ENCODE data around the gene CDCA3.

The CDCA3 gene

GRCh38 chr12:6852651-6853354 is 1.7 kb upstream of the CDCA3 start:
- peak; percentile 68 for DNase-seq

DNA sequence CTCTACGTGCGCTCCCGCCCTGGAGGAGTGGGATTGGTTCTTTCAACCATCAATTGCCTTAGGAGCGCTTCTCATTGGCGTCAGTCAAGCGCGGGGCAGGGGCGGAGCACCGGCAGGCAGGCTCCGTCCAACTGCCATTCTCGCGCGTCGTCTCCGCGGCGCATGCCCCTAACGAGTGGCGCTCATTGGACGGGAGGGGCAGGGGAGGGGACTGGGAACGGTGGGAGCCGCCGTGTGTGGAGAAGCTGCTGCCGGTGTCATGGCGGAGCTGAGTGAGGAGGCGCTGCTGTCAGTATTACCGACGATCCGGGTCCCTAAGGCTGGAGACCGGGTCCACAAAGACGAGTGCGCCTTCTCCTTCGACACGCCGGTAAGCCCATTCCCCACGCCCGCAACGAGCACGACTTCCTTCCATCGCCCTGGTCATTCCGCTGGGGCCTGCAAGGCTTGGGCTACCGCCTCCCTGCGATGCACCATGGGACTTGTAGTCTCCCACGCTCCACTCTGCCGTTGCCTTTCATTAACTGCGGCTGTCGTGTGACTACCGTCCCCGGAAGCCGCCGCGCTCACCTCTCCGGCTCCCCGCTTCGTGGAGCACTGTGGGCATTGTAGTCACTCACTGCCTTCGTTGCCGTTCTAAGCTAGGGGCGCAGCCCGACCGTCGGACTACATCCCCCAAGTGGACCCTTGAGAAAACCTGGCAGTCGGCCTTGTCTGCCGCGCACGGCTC is 1.0 kb upstream of the CDCA3 start, which contains the start of gene USP5:
TSS of gene USP5 (plus strand) at position 230 of the 730 bp plus-strand sequence. CDS start at position 260, 30 bp downstream.
- peak; percentile 100 for DNase-seq

DNA sequence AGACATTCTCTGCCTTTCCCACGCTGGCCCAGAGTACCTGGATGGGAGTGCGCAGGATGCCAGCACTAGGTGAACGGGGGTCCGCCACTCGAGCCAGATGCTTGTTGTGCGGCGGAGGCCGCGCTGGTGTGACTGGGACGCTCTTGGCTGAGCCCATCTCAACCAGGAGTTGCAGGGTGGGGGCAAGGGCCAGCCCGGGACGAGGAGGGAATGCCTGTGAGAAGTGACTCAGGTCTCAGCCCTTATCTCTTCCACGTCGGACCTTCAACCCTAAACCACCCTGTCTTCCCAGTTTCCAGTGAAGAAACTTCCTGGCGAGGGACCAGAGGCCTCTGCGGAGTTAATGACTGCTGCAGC is 312 bp downstream of the CDCA3 start:
- DNase-seq: no peak

DNA sequence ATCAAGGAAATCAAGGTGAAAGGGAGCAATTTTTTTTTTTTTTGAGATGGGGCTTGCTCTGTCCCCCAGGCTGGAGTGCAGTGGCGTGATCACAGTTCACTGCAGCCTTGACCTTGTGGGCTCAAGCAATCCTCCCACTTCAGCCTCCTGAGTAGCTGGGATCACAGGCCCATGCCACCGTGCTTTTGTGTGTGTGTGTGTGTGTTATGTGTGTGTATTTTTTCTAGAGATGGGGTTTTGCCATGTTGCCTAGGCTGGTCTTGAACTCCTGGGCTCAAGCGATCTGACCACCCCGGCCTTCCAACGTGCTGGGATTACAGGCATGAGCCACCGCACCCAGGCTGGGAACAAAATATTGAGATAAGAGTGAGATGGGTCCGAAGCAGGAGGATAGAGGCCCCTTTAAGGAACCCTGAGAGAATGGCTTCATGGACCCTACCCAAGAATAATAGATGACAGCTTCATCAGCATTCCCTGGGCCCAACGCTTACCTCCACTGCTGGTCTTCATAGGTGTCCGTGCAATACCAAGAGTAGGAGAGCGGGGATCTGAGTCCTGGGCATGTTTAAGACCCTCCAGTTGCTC is 1.0 kb downstream of the CDCA3 start:
- DNase-seq: no peak

DNA sequence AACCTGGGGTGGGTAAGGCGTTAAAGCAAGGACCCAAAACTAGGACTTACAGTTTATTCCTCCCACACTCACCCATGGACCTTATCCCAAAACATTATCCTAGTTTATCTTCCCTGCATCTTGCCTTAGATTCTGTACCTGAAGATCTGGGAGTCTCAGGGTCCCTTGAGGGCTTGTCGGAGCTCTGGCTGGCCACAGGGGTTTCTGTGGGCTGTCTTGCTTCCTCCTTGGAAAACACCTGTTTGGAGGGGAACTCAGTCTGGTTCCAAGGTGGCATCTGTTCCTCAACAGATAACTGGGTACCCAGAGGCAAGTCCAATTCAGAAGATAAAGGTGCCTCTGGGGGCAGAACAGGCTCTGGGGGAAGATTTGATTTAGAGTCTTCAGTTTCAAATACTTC is 1.7 kb downstream of the CDCA3 start:
- DNase-seq: no peak

- DNase-seq: no peak
These were observed 3.4 kb downstream of the CDCA3 start for GRCh38 chr12:6847676-6848075.

DNA sequence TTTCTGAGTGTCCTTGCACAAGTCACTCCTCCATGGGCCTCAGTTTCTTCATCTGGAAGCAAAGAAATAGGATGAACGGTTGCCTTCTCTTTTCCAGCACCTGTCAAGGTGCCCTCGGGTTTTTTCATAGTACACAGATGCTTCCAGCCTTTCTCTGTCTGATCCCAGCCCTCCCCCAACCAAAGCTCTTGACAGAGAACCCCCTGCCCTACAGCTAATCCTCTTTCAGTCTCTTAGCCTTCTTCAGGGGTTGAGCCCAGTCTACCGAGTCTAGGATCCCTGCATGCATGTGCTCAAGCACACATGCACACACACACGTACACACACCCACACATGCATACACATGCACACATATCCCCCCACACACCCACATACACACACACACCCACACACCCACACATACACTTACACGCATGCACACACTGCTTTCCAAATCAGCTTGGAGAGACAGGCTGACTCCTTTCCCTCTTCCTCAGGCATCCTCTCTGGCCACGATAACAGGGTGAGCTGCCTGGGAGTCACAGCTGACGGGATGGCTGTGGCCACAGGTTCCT is 4.7 kb downstream of the CDCA3 start:
- DNase-seq: no peak

DNA sequence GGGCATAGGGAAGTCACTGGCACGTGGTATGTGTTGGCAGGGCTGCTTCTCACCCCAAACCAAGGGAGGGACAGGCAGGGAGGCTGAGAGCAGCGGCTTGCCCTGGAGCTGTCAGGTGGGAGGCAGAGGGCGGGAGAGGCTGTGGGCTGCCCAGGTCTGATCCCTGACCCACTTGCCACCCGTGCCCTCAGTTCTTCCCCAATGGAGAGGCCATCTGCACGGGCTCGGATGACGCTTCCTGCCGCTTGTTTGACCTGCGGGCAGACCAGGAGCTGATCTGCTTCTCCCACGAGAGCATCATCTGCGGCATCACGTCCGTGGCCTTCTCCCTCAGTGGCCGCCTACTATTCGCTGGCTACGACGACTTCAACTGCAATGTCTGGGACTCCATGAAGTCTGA is 5.7 kb downstream of the CDCA3 start:
- no peak for DNase-seq

DNA sequence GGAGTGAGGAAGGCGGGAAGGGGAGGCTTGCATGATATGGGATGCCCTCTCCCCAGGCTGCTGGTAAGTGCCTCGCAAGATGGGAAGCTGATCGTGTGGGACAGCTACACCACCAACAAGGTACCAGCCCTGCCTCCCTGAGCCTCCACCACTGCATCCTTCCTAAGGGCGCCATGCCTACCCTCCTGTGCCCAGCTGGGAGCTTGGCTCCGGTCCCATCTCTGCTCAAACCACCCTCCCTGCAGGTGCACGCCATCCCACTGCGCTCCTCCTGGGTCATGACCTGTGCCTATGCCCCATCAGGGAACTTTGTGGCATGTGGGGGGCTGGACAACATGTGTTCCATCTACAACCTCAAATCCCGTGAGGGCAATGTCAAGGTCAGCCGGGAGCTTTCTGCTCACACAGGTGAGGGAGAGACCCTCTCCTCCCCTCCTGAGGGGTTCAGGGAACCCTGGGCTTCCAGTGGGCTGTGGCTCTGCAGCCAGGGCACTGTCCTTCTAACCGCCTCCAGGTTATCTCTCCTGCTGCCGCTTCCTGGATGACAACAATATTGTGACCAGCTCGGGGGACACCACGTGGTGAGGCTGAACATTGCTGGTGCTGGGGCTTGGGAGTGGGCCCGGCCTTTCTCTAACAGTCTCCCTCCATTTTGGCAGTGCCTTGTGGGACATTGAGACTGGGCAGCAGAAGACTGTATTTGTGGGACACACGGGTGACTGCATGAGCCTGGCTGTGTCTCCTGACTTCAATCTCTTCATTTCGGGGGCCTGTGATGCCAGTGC is 7.8 kb downstream of the CDCA3 start:
- DNase-seq: no peak

DNA sequence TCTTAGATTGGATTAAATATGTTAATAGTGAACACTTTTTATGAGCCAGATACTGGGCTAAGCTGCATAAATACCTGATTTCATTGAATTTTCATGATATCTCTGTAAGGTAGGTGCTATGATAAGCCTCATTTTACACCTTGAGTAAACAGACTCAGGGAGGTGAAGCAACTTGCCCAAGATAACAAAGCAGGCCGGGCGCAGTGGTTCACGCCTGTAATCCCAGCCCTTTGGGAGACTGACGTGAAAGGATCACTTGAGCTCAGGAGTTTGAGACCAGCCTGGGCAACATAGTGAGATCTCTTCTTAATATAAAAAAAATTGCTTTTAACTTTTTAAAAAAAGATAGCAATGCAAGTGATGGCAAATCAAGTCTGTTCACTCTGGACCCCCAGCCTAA is 9.0 kb downstream of the CDCA3 start:
- DNase-seq: no peak

DNA sequence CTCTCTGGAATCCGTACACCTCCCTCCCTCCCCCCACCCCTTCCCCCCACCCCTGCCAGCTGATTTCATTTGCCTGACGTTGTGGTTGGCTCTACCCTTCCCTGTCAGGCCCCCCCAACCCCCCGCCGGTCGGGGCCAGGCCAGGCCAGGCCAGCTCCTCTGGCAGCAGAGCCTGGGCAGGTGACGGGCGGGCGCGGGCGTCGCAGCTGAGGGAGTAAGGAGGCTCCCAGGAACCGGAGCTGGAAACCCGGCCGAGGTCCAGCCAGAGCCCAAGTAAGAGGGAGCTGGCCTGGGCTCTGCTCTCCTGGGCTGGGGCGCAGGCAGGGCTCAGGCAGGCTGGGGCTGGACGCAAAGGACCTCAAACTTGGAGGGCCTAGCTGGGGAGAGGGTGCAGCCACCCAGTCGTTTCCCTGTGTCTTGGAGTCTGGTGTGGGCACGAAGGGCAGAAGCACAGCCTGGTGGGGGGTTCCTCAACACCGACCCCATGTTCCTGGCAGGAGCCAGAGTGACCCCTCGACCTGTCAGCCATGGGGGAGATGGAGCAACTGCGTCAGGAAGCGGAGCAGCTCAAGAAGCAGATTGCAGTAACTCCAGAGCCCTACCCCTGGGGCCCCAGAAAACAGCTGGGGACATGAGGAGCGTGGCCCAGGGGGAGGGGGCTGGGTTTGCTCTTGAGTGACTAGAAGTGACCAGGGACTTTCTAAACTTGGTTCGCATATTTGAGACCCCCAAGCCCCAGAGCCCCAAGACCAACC is 10.1 kb downstream of the CDCA3 start, which contains the start of gene GNB3:
TSS of gene GNB3 (plus strand) at position 165 of the 755 bp plus-strand sequence. CDS start at position 528, 363 bp downstream.
- DNase-seq: no peak

DNA sequence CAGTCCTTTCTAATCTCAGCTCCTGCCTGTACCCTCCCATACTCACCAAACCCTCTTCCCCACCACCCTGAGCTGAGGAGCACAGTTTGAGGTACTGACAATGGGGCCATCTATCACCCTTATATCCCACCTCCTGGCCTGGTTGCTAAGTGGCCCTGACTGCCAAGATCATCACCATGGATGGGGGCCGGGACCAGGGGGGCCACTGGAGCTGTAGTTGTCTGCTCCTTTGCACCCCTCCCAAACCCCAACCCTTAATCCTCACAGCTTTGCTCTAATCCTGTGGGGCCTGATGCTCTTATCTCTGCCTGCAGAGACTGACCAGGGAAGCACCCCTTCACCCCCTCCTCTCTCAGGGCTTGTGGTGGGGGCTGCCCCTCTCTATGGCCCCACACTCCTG is 10.8 kb downstream of the CDCA3 start:
- no peak for DNase-seq

DNA sequence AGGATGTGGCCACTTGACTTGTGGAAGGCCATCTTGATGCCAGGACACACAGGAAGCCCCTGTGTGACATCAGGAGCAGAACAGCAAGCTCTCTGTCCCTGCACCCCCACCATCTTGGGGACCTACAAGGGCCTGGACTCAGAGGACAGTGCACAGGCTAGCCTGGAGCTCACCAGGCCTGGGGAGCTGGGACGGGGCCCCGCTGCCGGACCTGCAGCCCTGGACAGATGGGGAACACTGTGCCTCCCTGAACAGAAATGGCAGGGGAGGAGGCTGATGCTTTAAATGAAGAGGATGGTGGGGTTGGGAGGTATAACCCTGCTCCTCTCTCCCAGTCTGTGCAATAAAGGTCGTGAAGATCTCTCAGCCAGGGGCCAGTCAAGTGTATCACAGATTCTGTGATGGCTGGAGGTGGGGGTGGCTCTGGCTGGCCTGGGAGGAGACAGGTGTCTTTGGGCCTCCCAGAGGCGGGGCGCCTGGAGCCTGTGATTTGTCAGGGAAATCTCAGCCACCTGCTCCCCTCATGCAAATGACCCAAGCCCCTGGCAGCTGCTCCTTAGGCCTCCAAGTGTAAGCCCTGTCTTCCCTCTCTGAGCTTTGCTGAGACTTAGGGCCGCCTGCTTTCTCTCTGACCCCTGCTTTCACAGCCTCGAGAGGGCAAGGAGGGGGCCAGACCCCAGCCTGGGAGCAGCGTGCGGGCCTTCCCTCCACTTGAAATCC is 11.4 kb downstream of the CDCA3 start:
- DNase-seq: peak; percentile 77

GRCh38 chr12:6838854-6839253 is 12.2 kb downstream of the CDCA3 start:
- no peak for DNase-seq

- DNase-seq: no peak
These were observed 13.6 kb downstream of the CDCA3 start for GRCh38 chr12:6837370-6838060.

DNA sequence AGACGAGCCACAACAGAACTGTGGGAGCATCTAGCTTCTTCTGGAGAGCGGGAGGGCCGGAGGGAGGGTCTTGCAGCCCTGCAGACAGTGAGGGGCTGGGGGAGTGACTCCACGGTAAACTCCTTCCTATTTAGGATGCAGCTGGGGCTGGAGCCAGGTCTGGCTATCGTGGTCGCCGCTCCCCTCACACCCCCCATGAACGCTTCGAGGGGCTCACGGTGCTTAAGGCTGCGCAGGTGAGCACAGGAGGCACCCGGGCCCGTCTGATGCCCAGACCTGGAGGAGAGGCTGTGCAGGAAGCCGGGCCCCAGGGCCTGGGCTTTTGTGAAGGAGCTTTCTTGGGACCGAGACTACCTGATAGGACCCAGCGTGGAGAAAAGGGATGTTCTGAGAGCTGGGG is 14.2 kb downstream of the CDCA3 start:
- no peak for DNase-seq

GRCh38 chr12:6834873-6835272 is 16.2 kb downstream of the CDCA3 start:
- no peak for DNase-seq

GRCh38 chr12:6834254-6834653 is 16.8 kb downstream of the CDCA3 start:
- no peak for DNase-seq

DNA sequence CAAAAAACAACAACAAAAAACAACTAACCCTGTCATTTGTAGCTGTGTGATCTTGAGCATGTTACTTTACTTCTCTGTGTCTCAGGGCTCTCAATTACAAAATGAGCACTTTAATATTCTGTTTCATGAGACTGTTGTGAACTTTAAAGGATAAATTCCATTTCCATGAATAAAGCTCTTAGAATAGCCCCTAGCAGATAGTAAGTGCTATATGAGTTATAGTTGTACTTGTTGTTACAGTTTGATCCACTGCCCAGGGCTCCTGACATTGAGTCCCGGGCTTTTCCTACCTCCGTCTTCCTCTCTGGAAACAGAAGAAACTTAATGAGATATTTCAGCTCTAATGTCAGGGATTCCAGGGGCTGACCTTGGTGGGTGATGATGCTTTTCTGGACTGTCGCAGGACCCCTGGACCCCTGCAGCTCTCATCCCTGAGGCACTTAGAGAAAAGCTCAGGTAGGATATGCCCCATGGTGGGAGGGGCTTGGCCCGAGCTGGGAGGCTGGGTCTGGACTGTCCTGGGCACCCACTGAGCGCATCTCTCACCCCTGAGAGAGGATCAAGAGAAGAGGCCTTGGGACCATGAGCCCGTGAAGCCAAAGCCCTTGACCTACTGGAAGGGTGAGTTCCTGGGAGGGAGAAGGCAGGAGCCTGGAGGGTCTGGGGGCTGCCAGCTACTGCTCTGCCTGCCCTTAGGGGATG is 17.7 kb downstream of the CDCA3 start:
- DNase-seq: no peak

DNA sequence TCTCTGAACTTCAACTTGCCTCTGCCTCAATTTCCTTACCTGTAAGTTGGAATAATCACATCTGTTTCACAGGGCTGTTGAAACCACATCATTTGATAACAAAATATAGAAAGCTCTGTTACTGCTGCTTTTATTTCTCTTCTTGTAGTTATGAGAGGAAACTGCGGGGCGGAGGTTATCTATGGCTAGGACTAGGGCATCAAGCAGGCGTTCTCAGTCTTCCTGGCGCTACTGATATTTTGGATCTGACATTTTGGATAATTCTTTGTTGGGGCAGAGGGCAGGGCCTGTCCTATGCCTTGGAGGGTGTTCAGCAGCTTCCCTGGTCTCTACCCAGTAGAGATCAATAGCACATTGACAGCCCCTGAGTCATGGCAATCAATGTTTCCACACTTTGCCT is 19.0 kb downstream of the CDCA3 start:
- DNase-seq: no peak
